NCI-H510A (cell line): ENCODE results near the gene TENT4B.
A peak's percentile ranks its signal among the peaks of the same experiment; 100 is the strongest.
"Not testable (repeated sequence)": the region's sequence is repeated elsewhere in the genome, so short reads cannot be mapped to it uniquely, and the experiment has no call there.

ENCODE experiments used
- DNase-seq: peaks from one replicate; lab custom pipeline; 2025; lab: John Stamatoyannopoulos, UW

The TENT4B gene

GRCh38 chr16:50152807-50153595 is at the start of gene TENT4B:
Gene TENT4B (plus strand): TSS chr16:50153306. CDS start chr16:50153622, 316 bp downstream.
- DNase-seq = peak; percentile 69

- no peak for DNase-seq
Measured at GRCh38 chr16:50103764-50104163, 49.3 kb upstream of the TENT4B start.

DNA sequence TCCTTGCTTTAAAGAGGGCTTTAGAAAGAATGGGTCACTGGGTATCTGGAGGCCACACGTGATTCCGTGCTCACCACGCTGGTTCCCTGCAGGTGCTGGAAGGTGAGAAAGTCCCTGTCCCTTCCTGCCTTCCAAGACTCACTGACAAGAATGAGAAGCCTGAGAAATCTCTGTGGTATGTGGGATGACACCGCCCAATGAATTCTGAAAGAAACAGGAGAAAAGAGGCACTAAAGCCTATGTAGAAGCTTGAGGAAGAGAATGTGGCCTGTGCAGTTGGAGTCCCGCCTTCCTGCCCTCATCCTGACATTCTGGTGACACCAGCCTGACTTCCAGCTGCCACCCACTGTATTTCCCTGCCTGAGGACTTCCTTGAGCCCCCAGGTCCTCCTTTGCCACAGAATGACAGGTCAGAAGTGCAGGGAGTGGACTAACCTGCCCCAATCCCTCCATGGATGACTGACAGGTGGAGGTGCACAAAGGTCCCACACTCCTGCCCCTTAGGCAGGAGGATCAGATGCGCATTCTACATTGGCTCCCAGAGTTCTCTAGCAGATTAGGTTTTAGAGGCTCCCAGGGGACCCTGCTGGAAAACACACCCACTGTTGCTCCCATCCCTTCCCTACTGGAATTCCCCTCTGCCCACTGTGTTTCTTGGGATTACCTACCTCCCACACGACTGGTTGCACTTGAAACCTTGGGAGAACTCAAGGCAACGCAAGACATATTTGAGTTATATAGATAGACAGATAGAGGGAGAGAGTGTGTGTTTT is 38.6 kb upstream of the TENT4B start:
- no peak for DNase-seq

DNA sequence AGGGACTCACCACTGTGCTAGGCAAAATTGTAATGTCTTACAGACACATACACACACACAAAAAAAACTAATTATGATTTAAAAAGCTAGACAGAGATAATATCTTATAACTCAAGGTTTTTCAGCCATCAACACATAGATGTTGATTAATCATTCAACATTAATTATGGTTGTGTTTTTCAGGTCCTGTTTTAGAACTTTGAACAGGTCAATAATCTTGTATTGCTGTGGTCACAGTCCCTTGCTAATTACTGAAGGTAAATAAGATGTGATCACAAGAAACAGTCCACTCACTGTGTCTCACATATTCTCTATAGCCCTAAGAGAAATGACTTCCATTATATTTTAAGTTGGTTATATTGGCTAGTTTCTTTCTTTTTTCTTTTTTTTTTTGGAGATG is 32.4 kb upstream of the TENT4B start:
- DNase-seq = no peak

GRCh38 chr16:50121278-50121677 is 31.8 kb upstream of the TENT4B start:
- DNase-seq = no peak

- DNase-seq = no peak
Measured at GRCh38 chr16:50121721-50122445, 31.2 kb upstream of the TENT4B start.

DNA sequence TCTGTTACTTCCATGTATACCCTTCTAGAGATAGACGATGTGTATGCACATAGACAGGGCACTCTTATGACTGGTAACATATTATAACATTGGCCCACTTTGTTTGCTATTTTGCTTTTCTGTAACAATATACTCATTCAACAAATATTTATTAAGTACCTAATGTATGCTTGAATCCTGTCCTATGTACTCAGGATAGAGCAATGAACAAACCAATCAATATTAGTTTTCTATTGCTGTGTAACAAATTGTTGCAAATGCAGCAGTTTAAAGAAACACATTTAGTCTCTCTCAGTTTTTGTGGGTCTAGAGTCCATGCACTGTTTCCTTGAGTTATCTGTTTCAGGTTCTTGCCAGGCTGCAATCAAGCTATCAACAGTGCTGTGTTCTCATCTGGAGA is 29.7 kb upstream of the TENT4B start:
- DNase-seq = no peak

DNA sequence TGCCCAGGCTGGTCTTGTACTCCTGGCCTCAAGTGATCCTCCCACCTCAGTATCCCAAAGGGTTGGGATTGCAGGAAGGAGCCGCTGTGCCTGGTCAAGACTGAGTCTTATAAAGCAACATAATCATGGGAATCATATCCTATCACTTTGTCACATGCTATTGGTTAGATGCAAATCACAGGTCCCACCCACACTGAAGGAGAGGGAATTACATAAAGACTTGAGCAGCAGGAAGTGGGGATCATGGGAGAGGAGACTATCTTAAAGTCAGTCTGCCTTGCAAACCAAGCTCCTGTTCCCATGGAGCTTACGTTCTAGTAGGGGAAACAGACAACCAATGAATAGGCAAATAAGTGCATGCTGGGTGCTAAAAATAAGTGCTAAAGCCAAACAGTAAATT is 28.3 kb upstream of the TENT4B start:
- no peak for DNase-seq

- no peak for DNase-seq
Measured at GRCh38 chr16:50126183-50126582, 26.9 kb upstream of the TENT4B start.

DNA sequence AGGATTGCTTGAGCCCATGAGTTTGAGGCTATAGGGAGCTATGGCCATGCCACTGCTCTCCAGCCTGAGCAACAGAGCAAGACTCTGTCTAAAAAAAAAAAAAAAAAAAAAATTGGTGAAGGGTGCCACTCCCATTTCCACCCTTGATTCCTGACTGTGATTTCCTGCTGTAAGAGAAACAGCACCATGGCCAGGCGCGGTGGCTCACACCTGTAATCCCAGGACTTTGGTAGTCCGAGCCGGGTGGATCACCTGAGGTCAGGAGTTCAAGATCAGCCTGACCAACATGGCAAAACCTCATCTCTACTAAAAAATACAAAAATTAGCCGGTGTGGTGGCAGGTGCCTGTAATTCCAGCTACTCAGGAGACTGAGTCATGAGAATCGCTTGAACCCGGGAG is 20.5 kb upstream of the TENT4B start:
- not testable (repeated sequence) for DNase-seq

DNA sequence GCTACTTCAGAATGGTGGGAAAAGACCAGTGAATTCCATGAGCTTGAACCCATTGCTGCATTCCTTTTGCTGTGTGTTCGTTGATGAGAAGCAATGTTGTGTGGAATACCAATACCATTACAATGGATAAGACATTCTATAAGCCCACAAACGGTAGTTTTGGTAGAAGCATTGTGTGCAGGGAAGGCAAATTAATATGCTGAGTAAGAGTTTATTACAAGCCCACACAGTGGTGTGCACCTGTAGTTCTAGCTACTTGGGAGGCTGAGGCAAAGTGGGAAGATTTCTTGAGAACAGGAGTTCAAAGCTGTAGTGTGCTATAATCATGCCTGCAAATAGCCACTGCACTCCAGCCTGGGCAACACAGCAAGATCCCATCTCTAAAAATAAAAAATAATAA is 19.9 kb upstream of the TENT4B start:
- no peak for DNase-seq

GRCh38 chr16:50136399-50136798 is 16.7 kb upstream of the TENT4B start:
- no peak for DNase-seq

DNA sequence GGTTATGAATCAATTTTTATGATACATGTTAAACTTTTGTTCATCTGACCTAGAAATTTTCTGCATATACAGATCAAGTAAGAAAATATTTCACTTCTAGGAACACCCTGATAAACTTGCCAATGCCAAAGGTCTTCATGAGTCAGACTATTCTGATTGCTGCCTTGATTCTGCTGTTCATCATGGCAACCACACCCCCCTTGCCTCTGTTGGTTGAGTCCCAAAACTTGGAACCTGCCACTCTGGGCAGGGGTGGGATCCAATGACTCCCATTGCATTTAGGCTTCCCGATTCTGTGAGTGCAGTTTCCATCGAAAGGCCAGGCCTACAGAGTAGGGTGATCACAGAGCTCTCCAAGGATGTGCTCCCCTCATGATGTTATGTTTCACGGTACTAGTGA is 15.8 kb upstream of the TENT4B start:
- no peak for DNase-seq

GRCh38 chr16:50139580-50139979 is 13.5 kb upstream of the TENT4B start:
- no peak for DNase-seq

- DNase-seq = no peak
Measured at GRCh38 chr16:50144211-50144610, 8.9 kb upstream of the TENT4B start.

- no peak for DNase-seq
Measured at GRCh38 chr16:50146479-50147435, 6.3 kb upstream of the TENT4B start.

DNA sequence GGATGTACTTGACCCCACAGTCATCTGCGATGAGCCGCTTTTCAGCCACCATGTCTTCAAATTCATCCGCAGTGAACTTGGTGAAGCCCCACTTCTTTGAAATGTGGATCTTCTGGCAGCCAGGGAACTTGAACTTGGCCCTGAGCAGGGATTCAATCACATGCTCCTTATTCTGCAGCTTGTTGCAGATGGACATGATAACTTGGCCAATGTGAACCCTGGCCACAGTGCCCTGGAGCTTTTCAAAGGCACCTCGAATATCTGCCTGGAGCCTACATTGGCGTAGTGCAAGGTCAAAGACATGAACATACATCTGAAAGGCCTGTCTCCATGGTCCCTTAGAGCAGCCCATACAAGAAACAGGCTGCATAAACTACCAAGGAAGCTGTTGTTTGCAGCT is 1.8 kb upstream of the TENT4B start:
- no peak for DNase-seq

DNA sequence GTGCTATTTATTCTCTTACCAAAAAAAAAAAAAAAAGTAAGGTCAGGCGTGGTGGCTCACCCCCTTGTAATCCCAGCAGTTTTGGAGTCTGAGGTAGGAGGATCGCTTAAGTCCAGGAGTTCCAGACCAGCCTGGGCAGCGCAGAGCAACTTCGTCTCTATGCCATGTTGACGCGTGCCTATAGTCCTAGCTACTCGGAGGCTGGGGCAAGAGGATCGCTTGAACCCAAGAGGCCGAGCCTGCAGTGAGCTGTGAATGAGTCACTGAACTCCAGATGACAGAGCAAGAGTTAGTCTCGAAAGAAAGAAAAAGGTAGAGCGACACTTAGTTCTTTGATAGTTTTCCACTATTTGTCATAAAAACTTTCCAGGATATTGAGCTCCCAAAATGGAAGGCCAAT is 1.4 kb upstream of the TENT4B start:
- no peak for DNase-seq

- DNase-seq = no peak
Measured at GRCh38 chr16:50152351-50152806, 727 bp upstream of the TENT4B start.

DNA sequence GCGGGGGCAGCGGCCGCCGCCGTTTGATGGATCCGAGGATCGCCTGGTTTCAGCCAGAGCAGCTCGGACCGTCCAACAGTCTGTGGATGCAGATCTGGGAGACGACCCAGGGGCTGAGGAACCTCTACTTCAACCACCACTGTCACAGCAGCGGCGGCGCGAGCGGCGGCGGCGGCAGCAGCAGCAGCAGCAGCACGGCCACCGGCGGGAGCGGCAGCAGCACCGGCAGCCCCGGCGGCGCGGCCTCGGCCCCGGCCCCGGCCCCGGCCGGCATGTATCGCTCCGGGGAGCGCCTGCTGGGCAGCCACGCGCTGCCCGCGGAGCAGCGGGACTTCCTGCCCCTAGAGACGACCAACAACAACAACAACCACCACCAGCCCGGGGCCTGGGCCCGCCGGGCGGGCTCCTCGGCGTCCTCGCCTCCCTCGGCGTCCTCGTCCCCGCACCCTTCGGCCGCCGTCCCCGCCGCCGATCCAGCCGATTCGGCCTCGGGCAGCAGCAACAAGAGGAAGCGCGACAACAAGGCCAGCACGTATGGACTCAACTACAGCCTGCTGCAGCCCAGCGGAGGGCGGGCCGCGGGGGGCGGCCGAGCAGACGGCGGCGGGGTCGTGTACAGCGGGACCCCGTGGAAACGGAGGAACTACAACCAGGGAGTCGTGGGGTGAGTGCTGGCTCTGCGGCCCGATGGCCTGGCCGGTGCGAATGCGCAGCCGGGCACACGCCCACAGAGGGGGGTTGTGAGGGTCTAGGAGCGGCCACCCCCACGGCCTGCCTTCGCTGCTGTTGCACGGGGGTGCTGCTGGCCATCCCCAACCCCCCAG is 702 bp downstream of the TENT4B start:
- no peak for DNase-seq
